Fibroblast of lung (primary cell): ENCODE data around the gene NKPD1. TPM values are rescaled to one million over a fixed set of nuclear protein-coding genes. Genes with fewer than 3 reads are reported as not detected.

Experiments used
- DNase-seq, 2 donors: peaks; one replicate each; pipeline versions ENCODE4 v3.0.0 to v3.0.0-alpha.2; 2010; ENCODE audit warnings: low read depth in 2 of 2
- H2AFZ ChIP-seq: 2 replicates; pipeline ENCODE4 v1.5.1; 2012; ENCODE audit warnings: low read length, control low read depth, inconsistent platforms
- H3K27ac ChIP-seq: 2 replicates; pipeline ENCODE4 v1.5.1; 2011; ENCODE audit warnings: low read length, control low read depth; ENCODE audit not compliant: insufficient read depth
- H3K27me3 ChIP-seq: 2 replicates; pipeline ENCODE4 v1.5.1; 2011; ENCODE audit warnings: mild to moderate bottlenecking, low read length; ENCODE audit not compliant: control insufficient read depth, insufficient read depth
- H3K36me3 ChIP-seq: 2 replicates; pipeline ENCODE4 v1.5.1; 2011; ENCODE audit warnings: low read length; ENCODE audit not compliant: control insufficient read depth, insufficient read depth
- H3K4me1 ChIP-seq: 2 replicates; pipeline ENCODE4 v1.5.1; 2011; ENCODE audit warnings: low read length; ENCODE audit not compliant: control insufficient read depth, insufficient read depth; ENCODE audit errors: extremely low read depth
- H3K4me2 ChIP-seq: 2 replicates; pipeline ENCODE4 v1.5.1; 2011; ENCODE audit warnings: low read length, control low read depth; ENCODE audit not compliant: insufficient read depth; ENCODE audit errors: extremely low read depth
- H3K4me3 ChIP-seq, 4 experiments: fragments of 200-600 bp in 1 of 4; sonication (generic) in 1 of 4; replicated peaks in 1 of 4; 2 replicates each; pipeline ENCODE4 v1.5.1; 2011 to 2016; ENCODE audit warnings: low read length in 4 of 4, low read depth in 3 of 4, mild to moderate bottlenecking in 3 of 4, control low read depth in 2 of 4, inconsistent platforms in 1 of 4, mixed read lengths in 1 of 4; ENCODE audit not compliant: insufficient read depth in 1 of 4; ENCODE audit errors: control extremely low read depth in 1 of 4
- H3K79me2 ChIP-seq: 2 replicates; pipeline ENCODE4 v1.5.1; 2012; ENCODE audit warnings: mild to moderate bottlenecking, low read length, inconsistent platforms; ENCODE audit not compliant: control insufficient read depth, insufficient read depth
- H3K9ac ChIP-seq: 2 replicates; pipeline ENCODE4 v1.5.1; 2011; ENCODE audit warnings: mild to moderate bottlenecking, low read length, control low read depth; ENCODE audit not compliant: insufficient read depth
- H3K9me3 ChIP-seq: 2 replicates; pipeline ENCODE4 v1.5.1; 2012; ENCODE audit warnings: low read depth, low read length; ENCODE audit not compliant: control insufficient read depth, insufficient read depth
- H4K20me1 ChIP-seq: 2 replicates; pipeline ENCODE4 v1.5.1; 2011; ENCODE audit warnings: low read length; ENCODE audit not compliant: control insufficient read depth, insufficient read depth; ENCODE audit errors: extremely low read depth
- EZH2 ChIP-seq: IDR thresholded peaks from 2 replicates; pipeline ENCODE4 v1.5.1; 2012; ENCODE audit warnings: low read length, control low read depth, mild to moderate bottlenecking; ENCODE audit errors: missing control alignments
- polyA plus RNA-seq, 2 donors: library from polyadenylated mRNA; depleted of rRNA in 1 of 2; stranded (reverse) in 1 of 2; unstranded in 1 of 2; fragments of >200 nt; gene quantifications; 2 replicates each; pipeline ENCODE4 v1.2.1, GENCODE V29; 2011 to 2012; ENCODE audit warnings: missing spikeins in 1 of 2
- total RNA-seq: library from RNA; depleted of rRNA; stranded (reverse); fragments of >200 nt; gene quantifications from 2 replicates; pipeline ENCODE4 v1.2.1, GENCODE V29; 2014
- TF ChIP-seq, protein P1 (sequence below), 2 donors: IDR thresholded peaks in 1 of 2; conservative IDR thresholded peaks in 1 of 2; 1 replicate in 1 of 2; 2 replicates in 1 of 2; pipeline ENCODE4 v1.5.1; 2011 to 2012; ENCODE audit warnings: low read length in 2 of 2, control low read depth in 1 of 2, inconsistent platforms in 1 of 2, low read depth in 1 of 2, mild to moderate bottlenecking in 1 of 2

Gene NKPD1
- total and polyA plus RNA-seq, 2 donors (not counting 1 experiment from before 2014, with no cell fraction given) = 0.17 TPM; not detected in 1

DNA sequence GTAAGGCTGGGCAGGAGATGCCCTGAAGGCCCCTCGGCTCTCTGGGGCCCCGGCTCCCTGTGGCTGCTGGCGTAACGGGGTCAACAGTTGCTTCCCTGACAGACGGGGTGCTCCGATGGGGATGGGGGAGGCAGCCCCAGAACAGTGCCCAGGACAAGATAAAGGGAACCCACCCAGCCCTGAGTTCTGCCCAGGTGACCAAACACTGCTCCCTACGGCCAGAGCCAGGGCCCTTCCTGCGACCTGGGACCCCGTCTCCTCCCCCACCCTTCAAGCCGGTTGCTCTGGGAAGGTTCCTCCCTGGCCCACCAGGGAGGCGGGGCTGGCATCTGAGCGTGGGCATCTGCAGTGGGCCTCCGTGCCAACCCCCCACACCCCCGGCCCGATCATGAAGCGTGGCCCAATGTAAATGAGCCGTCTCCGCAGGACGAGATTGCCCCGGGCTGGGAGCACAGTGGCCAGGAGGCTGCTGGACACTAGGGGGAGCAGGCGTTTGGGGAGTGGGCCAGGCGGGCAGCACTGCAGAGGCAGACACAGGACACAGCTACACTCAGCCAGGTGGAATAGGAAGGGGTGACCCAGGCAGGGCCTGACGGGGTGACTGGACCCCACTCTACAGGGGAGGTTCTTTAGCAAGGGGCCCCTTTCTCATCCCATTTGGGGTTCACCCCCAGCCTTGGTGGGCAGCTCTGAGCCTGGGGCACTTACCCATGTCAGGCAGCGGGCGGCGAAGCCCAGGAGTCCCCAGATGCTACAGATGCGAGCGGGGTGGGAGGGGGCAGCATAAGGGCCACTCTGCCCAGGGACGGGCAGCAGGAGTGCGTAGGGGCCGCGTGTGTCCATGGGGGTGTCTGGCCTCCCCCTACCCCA lies 1.2 kb upstream of the NKPD1 start:
- Histone ChIP-seq H3K79me2 (no peaks in the 10 kb centered on the region), H2AFZ (no peak overlapping the region), H3K9ac (no peak overlapping the region), H3K27me3 (peaks cover 6% of the 10 kb centered on the region), H3K27ac (no peak overlapping the region), H3K36me3 (no peaks in the 10 kb centered on the region), H4K20me1 (no peaks in the 10 kb centered on the region), H3K4me2 (no peak overlapping the region), H3K9me3 (no peaks in the 10 kb centered on the region), H3K4me3 (no peak overlapping the region), H3K4me1 (no peaks in the 10 kb centered on the region)
- DNase-seq = peak; percentile 29 to 31
- TF ChIP-seq, protein P1, sequence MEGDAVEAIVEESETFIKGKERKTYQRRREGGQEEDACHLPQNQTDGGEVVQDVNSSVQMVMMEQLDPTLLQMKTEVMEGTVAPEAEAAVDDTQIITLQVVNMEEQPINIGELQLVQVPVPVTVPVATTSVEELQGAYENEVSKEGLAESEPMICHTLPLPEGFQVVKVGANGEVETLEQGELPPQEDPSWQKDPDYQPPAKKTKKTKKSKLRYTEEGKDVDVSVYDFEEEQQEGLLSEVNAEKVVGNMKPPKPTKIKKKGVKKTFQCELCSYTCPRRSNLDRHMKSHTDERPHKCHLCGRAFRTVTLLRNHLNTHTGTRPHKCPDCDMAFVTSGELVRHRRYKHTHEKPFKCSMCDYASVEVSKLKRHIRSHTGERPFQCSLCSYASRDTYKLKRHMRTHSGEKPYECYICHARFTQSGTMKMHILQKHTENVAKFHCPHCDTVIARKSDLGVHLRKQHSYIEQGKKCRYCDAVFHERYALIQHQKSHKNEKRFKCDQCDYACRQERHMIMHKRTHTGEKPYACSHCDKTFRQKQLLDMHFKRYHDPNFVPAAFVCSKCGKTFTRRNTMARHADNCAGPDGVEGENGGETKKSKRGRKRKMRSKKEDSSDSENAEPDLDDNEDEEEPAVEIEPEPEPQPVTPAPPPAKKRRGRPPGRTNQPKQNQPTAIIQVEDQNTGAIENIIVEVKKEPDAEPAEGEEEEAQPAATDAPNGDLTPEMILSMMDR (conservative IDR thresholded peaks at IDR 0.05 in 1 of 2, IDR thresholded peaks at IDR 0.05 in 1 of 2; ENCODE audit: low read depth in 1 of 2, low read length in 2 of 2) = peak; percentile 67 to 72
- TF ChIP-seq EZH2 = no peak

DNA sequence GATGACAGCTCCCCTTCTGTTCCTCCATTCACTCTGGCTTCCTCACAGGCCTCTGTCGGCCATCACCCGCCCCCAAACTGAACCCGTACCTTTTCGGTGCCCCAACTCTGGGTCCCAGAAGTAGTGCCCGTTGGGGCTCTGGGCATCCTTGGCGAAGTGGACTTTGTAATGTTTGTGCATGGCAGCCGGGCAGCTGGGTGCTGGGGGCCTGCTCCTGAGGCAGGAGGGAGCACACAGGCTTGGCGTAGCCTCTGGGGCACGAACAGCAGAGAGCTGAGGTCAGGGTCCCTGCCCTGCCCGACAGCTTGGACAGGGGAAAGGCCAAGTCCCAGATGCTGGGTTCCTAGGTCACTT lies 834 bp downstream of the NKPD1 start:
- DNase-seq = no peak
- TF ChIP-seq, protein P1 (conservative IDR thresholded peaks at IDR 0.05 in 1 of 2, IDR thresholded peaks at IDR 0.05 in 1 of 2; ENCODE audit: low read depth in 1 of 2, low read length in 2 of 2) = no peak
- TF ChIP-seq EZH2 = no peak
- no peak overlapping the region for H3K9ac ChIP-seq
- H2AFZ ChIP-seq = no peak overlapping the region
- no peaks in the 10 kb centered on the region for H3K4me1 ChIP-seq
- H3K79me2 ChIP-seq = no peaks in the 10 kb centered on the region
- H3K27ac ChIP-seq = no peak overlapping the region
- H3K36me3 ChIP-seq = no peaks in the 10 kb centered on the region
- peaks cover 9% of the 10 kb centered on the region for H3K27me3 ChIP-seq
- no peak overlapping the region for H3K4me3 ChIP-seq
- no peaks in the 10 kb centered on the region for H3K9me3 ChIP-seq
- H4K20me1 ChIP-seq = no peaks in the 10 kb centered on the region
- H3K4me2 ChIP-seq = no peak overlapping the region

DNA sequence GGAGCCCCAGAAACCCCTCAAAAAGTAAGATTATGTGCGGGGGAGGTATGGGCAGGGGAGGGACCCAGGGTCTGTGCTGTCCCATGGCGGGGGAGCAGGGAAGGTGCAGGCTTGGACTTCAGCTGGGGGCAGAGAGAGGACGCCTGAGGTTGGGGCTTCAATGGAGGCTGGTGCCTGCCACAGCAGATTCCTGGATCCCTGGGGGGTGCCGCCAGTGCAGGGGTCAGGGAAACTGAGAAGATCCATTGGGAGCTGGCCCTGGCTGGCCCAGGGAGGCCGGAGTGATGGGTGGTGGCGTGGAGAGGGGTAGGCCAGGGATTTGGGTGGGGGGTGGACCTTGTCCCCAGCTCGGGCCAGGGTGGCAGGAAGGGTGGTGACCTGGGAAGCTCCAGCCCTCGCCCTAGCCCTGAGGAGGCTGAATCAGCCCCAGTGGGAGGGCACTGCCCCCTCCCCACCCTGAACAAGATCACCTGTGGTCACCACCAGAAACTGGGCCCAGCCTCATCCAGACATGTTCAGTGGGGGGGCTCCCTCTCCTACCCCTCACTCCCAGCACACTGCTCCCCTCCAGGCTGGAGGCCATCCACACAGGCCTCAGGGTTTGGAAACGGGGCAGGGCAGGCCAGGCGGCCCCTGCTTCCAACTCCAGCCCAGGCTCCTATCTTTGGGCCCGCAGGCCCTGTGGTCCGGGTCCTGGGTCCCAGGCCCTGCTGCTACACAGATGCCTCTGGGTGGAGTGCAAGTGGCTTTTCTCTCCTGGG lies 1.4 kb downstream of the NKPD1 start:
- no peak overlapping the region for H3K4me3 ChIP-seq
- peaks cover 9% of the 10 kb centered on the region for H3K27me3 ChIP-seq
- H2AFZ ChIP-seq = no peak overlapping the region
- no peak for DNase-seq
- no peaks in the 10 kb centered on the region for H3K9me3 ChIP-seq
- H3K9ac ChIP-seq = no peak overlapping the region
- no peak overlapping the region for H3K4me2 ChIP-seq
- H3K27ac ChIP-seq = no peak overlapping the region
- TF ChIP-seq, protein P1 (conservative IDR thresholded peaks at IDR 0.05 in 1 of 2, IDR thresholded peaks at IDR 0.05 in 1 of 2; ENCODE audit: low read depth in 1 of 2, low read length in 2 of 2) = no peak
- TF ChIP-seq EZH2 = no peak
- H4K20me1 ChIP-seq = no peaks in the 10 kb centered on the region
- no peaks in the 10 kb centered on the region for H3K79me2 ChIP-seq
- H3K36me3 ChIP-seq = no peaks in the 10 kb centered on the region
- H3K4me1 ChIP-seq = peaks cover under 1% of the 10 kb centered on the region
